Measurements from ENCODE around the gene BSN.

DNA sequence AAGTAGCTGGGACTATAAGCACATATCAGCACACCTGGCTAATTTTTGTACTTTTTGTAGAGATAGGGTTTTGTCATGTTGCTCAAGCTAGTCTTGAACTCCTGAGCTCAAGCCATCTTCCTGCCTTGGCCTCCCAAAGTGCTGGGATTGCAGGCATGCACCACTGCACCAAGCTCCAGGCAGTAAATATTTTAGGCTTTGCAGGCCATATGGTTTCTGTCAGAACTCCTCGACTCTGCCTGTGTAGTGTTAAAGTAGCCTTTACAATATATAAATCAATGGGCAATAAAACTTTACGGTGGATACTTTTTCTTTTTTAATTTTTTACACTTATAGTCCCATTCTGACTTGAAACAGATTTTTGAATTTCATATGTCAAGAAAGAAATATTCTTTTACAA lies 42.6 kb upstream of the BSN start:
- TF ChIP-seq, protein P1, sequence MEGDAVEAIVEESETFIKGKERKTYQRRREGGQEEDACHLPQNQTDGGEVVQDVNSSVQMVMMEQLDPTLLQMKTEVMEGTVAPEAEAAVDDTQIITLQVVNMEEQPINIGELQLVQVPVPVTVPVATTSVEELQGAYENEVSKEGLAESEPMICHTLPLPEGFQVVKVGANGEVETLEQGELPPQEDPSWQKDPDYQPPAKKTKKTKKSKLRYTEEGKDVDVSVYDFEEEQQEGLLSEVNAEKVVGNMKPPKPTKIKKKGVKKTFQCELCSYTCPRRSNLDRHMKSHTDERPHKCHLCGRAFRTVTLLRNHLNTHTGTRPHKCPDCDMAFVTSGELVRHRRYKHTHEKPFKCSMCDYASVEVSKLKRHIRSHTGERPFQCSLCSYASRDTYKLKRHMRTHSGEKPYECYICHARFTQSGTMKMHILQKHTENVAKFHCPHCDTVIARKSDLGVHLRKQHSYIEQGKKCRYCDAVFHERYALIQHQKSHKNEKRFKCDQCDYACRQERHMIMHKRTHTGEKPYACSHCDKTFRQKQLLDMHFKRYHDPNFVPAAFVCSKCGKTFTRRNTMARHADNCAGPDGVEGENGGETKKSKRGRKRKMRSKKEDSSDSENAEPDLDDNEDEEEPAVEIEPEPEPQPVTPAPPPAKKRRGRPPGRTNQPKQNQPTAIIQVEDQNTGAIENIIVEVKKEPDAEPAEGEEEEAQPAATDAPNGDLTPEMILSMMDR (IDR thresholded peaks at IDR 0.05; ENCODE audit: borderline replicate concordance, extremely low read depth, low read length, poor library complexity, severe bottlenecking): no peak
- no peak for TF ChIP-seq EZH2 (IDR thresholded peaks at IDR 0.05; ENCODE audit: borderline replicate concordance, low read depth, low read length, severe bottlenecking)

Data from DND-41 (cell line).